NCI-H1048 (cell line): Measurements from ENCODE around the gene MBTPS2.
"Not testable (repeated sequence)": the region's sequence is repeated elsewhere in the genome, so short reads cannot be mapped to it uniquely, and the experiment has no call there.

Experiments used
- DNase-seq: peaks from one replicate; lab custom pipeline; 2025; lab: John Stamatoyannopoulos, UW

MBTPS2 gene

GRCh38 chrX:21856504-21856903 lies 17.1 kb downstream of the MBTPS2 start:
- DNase-seq, result no peak

DNA sequence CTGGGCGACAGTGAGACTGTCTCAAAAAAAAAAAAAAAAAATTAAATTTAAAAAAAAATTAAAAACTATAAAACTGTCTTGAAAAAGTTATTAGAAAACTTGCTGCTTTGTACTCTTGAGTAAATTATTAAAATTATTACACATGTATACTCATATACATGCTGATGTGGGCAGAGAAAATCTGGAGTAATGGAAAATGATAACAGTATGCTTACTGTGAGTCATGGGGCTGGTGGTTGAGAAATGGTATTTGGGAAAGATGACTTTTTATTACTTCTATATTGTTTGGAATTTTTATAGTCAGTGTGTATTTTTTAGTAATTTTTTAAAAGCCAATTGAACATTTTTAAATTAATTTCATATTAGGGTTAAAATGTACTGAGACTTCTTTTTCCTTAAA lies 23.8 kb downstream of the MBTPS2 start:
- DNase-seq, result no peak

DNA sequence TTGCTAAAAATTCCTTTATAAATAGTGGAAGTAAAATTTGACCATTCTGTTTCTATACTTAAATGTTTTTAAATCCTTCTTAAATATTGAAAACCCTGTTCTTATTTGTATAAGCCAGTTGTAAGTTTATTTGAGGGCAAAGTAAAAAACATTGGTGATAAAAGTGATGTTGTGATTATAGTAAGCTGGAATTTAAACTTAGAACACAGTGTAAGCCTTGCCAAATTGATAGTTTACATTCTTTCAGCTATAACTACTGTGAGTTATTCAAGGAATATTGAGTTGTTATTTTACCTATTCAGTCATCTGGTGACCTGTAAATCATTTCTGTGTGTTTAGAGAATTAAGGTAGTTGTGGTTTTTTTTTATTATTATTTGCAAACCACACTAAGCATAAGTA lies 26.0 kb downstream of the MBTPS2 start:
- DNase-seq, result no peak

DNA sequence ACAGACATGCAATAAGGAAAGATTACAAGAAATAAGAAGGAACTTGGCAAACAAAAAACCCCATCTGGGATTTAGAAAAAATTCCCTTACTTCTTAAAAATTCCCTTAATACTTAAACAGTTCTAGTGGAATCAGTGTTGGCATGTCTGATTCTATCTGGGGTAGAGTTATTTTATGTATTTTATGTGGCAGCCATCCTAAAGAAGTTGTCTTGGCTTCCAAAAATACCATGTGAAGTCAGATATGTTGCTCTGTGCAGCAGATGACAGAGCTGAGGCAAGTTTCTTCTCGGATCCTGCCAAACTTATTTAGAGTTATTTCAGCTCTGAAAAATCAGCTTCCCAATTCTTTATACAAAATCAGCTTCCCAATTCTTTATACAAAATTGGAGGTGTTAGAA lies 31.1 kb downstream of the MBTPS2 start:
- DNase-seq, result no peak

- no peak for DNase-seq
Observed at GRCh38 chrX:21873063-21873775, 33.8 kb downstream of the MBTPS2 start.

- DNase-seq, result not testable (repeated sequence)
Observed at GRCh38 chrX:21874182-21874581, 34.8 kb downstream of the MBTPS2 start.

GRCh38 chrX:21875013-21875412 lies 35.6 kb downstream of the MBTPS2 start:
- no peak for DNase-seq

GRCh38 chrX:21881881-21882574 lies 42.6 kb downstream of the MBTPS2 start:
- DNase-seq, result no peak

DNA sequence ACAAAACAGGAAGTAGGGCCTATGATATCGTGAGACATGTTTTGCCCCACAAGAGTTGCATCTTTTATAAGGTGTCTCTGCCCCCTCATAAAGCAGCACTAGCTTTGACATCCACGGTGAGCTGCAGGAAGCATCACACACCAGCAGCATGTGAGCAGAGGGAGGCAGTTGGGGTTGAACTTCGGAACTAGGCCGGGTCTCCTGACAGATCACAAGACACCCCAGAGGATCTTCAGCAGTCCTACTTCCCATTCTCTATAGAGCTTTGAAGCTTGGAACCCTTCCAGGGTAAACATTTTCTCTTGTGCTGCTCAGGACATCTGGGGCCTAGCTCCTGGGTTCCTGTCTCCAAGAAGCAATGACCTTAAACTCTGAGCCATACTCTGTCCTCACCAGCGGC lies 43.8 kb downstream of the MBTPS2 start:
- no peak for DNase-seq

DNA sequence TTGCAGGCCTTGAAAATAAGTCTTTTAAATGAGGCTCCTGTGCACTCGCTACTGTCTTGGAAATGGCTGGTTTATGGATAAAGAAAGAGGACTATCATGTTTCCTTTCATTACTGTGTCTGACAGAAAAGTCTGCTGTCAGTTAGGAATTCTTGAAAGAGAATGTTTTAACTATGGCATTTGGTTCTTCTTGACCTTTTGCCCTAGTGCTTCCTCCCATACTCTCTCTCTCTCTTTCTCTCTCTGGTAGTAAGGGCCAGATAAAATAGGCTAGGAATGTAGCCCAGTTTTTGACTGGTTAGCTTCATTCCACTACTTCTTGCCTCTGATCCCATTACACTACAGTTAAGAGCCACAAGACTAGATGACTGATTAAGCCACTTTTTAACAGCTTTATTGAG lies 46.2 kb downstream of the MBTPS2 start:
- DNase-seq, result no peak

GRCh38 chrX:21905313-21905712 lies 65.9 kb downstream of the MBTPS2 start:
- no peak for DNase-seq

DNA sequence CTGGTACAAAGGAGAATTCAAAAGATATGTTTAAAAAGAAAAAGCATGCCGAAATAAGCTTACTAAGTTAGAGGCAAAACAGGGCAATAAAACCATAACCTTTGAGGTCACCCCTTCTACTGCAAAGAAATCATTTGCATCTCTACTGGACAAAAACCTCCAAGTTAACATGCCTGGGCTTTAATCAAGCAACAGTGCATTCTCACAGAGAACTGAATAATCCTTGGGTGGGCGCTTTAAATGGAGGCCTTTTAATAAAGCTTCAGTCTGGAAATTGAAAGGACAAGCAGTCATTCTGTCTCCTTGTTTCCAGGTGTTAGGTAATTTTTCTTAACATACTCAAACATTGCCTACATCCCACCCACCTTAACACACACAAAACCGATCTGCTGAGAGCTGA lies 66.5 kb downstream of the MBTPS2 start:
- no peak for DNase-seq

DNA sequence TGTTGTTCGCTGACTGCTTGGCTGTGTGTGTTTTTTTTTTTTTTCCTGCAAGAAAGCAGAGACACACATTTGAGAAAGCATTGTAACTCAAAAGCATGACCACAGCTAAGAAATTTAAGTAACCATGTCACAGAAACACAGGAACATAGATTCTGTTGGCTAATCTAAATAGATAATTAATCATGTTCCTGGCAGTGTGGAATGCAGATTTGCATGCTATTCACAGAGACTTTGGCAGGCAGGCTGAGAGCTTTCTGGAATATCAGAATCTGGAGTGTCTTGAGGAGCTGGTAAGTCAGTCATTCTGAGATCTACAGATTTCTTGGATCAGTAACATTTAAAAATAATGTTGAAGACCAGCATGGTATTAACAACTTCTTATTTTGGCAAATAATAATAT lies 67.8 kb downstream of the MBTPS2 start:
- no peak for DNase-seq

DNA sequence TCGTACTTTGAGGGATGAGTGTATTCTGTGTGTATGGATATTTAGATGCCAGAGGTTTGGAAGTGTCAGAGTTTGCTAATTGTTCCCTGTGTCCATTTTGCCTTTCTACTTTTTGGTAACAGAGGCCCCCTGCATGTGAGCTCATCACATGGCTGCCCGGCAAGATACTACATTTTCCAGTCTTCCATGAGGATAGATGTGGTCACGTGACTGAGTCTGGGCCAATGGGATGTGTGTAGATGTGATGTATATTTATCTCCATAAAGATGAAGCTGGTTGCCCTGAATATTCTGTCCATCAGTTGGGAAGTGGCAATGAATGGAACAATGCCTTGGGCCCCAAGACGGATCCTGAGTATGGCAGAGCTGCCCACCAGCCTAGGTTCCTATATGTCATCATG lies 72.1 kb downstream of the MBTPS2 start:
- DNase-seq, result no peak

- DNase-seq, result no peak
Observed at GRCh38 chrX:21912220-21912619, 72.8 kb downstream of the MBTPS2 start.

GRCh38 chrX:21912989-21913388 lies 73.6 kb downstream of the MBTPS2 start:
- DNase-seq, result no peak

GRCh38 chrX:21926116-21926515 lies 86.7 kb downstream of the MBTPS2 start:
- no peak for DNase-seq

DNA sequence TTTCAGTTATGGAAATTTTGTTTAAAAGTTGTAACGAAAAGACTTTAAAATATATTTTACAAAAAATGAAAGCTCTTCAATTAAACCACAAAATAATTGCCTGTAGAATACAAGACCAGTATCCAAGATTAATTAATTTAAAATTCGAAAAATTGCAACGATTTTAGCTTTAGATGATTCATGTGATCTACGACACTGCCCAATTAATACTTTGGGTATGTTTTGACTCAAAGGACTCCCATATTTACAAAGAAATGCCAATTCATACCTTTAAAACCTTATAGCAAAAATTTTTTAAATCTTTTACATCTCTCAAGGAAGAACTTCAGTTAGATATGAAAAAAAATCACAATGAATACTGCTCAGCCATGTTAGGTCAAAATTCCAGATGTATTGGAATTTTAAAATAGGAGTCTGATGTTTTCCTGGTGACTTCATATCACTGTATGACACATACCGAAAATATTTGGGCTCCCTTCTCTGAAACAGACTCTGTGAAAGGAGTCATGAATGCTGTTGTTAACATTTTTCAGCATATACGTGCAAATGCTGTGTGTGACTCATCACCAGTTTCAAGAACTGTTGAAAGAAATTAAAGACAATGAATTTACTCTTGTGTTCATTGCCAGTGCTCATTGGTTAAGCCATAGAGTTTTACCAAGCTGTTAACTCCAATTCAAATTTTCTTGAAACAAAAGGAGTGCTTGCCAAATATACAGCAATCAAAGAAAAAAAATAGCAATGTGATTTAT lies 87.3 kb downstream of the MBTPS2 start:
- DNase-seq, result peak; percentile 8

DNA sequence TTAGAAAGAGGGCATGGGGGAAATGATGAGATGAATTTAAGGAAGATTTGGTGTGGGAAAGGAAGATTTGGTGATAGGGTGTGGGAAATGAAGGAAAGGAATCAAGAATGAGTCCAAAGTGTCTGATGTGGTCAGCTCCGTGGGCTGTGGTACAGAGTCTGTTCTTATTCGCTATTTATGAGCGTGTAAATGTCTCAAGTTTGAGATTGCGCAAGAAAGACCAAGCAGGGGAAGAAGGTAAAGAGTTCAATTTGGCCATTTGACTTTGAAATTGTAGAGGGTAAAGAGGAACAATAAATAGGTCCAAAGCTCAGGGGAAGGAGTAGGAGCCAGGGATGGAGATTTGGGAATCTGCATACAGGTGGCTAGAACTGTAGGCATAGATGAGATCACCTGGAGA lies 89.8 kb downstream of the MBTPS2 start:
- DNase-seq, result no peak

DNA sequence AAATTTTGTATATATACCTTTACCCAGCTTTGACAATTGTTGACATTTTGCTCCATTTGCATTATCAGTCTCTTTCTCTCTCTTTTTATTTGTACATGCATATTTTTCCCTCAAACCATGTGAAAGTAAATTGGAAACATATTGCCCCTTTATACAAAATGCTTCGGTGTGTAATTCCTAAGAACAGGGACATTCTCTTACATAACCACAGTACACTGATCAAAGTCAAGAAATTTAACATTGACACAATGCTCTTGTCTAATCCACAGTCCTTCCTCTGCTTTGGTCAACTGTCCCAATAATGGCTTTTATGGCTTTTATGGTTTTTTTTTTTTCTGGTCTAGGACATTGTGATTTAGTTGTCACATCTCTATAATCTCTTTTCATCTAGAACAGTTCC lies 91.6 kb downstream of the MBTPS2 start:
- no peak for DNase-seq

- no peak for DNase-seq
Observed at GRCh38 chrX:21932292-21933002, 93.0 kb downstream of the MBTPS2 start.

- DNase-seq, result no peak
Observed at GRCh38 chrX:21933077-21933476, 93.7 kb downstream of the MBTPS2 start.

DNA sequence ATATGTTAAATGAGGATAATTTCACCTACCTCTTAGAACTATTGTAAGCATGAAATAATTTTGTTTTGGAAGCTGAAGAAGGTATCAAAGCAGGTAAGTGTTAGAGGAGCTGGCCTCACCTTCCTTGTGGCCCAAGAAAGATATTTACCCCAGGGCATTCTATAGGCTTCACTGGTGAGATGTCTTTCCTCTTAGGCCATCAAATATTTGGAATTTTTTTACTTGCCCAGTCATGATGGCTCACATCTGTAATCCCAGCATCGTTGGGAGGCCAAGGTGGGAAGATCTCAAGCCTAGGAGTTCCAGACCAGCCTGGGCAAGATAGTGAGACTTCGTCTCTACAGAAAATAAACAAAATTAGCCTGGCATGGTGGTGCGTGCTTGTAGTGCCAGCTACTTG lies 95.0 kb downstream of the MBTPS2 start:
- no peak for DNase-seq
